Fibroblast of villous mesenchyme (primary cell): ENCODE results near the gene LIN9. TPM values are rescaled to one million over a fixed set of nuclear protein-coding genes. Genes with fewer than 3 reads are reported as not detected.

Source experiments
- DNase-seq: peaks from one replicate; pipeline ENCODE4 v3.0.0-alpha.2; 2010; ENCODE audit warnings: low read depth
- H3K4me3 ChIP-seq: 2 replicates; pipeline ENCODE4 v1.5.1; 2011; ENCODE audit warnings: low read depth, mild to moderate bottlenecking, low read length
- CTCF ChIP-seq: IDR thresholded peaks from 2 replicates; pipeline ENCODE4 v1.5.1; 2012; ENCODE audit warnings: low read depth, mild to moderate bottlenecking, low read length; ENCODE audit not compliant: insufficient read depth
- total RNA-seq: library from RNA; depleted of rRNA; stranded (reverse); fragments of >200 nt; gene quantifications from 2 replicates; pipeline ENCODE4 v1.2.3, GENCODE V29; 2012

The LIN9 gene
- total RNA-seq, 1 donor, result 5.6 TPM

- TF ChIP-seq CTCF, result no peak
- H3K4me3 ChIP-seq, result no peak overlapping the region
- no peak for DNase-seq
These were observed 12.0 kb upstream of the LIN9 start for GRCh38 chr1:226320930-226321329.

GRCh38 chr1:226318471-226318870 lies 9.5 kb upstream of the LIN9 start:
- H3K4me3 ChIP-seq, result no peak overlapping the region
- no peak for TF ChIP-seq CTCF
- DNase-seq, result no peak

GRCh38 chr1:226314055-226314454 lies 5.1 kb upstream of the LIN9 start:
- TF ChIP-seq CTCF, result no peak
- DNase-seq, result no peak
- no peak overlapping the region for H3K4me3 ChIP-seq

GRCh38 chr1:226312065-226312464 lies 3.1 kb upstream of the LIN9 start:
- TF ChIP-seq CTCF, result no peak
- no peak overlapping the region for H3K4me3 ChIP-seq
- DNase-seq, result no peak

- TF ChIP-seq CTCF, result no peak
- DNase-seq, result no peak
- H3K4me3 ChIP-seq, result no peak overlapping the region
These were observed 2.4 kb upstream of the LIN9 start for GRCh38 chr1:226311376-226311775.

- no peak for DNase-seq
- TF ChIP-seq CTCF, result no peak
- H3K4me3 ChIP-seq, result no peak overlapping the region
These were observed 1.8 kb upstream of the LIN9 start for GRCh38 chr1:226310637-226311195.

- no peak for DNase-seq
- no peak for TF ChIP-seq CTCF
- peak overlapping the region; percentile 98 for H3K4me3 ChIP-seq
These were observed 1.2 kb upstream of the LIN9 start for GRCh38 chr1:226310245-226310540.
